Hypothalamus (tissue), 51 donors: ENCODE data around the gene IBTK.
"Not testable (repeated sequence)": the region's sequence is repeated elsewhere in the genome, so short reads cannot be mapped to it uniquely, and the experiment has no call there.

Experiments
- DNase-seq, 51 donors: peaks; one replicate each; lab custom pipeline; 2025; lab: John Stamatoyannopoulos, UW

The IBTK gene, protein sequence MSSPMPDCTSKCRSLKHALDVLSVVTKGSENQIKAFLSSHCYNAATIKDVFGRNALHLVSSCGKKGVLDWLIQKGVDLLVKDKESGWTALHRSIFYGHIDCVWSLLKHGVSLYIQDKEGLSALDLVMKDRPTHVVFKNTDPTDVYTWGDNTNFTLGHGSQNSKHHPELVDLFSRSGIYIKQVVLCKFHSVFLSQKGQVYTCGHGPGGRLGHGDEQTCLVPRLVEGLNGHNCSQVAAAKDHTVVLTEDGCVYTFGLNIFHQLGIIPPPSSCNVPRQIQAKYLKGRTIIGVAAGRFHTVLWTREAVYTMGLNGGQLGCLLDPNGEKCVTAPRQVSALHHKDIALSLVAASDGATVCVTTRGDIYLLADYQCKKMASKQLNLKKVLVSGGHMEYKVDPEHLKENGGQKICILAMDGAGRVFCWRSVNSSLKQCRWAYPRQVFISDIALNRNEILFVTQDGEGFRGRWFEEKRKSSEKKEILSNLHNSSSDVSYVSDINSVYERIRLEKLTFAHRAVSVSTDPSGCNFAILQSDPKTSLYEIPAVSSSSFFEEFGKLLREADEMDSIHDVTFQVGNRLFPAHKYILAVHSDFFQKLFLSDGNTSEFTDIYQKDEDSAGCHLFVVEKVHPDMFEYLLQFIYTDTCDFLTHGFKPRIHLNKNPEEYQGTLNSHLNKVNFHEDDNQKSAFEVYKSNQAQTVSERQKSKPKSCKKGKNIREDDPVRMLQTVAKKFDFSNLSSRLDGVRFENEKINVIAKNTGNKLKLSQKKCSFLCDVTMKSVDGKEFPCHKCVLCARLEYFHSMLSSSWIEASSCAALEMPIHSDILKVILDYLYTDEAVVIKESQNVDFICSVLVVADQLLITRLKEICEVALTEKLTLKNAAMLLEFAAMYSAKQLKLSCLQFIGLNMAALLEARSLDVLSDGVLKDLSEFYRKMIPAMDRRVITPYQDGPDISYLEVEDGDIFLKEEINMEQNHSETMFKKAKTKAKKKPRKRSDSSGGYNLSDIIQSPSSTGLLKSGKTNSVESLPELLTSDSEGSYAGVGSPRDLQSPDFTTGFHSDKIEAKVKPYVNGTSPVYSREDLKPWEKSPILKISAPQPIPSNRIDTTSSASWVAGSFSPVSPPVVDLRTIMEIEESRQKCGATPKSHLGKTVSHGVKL (N-terminal part only)

DNA sequence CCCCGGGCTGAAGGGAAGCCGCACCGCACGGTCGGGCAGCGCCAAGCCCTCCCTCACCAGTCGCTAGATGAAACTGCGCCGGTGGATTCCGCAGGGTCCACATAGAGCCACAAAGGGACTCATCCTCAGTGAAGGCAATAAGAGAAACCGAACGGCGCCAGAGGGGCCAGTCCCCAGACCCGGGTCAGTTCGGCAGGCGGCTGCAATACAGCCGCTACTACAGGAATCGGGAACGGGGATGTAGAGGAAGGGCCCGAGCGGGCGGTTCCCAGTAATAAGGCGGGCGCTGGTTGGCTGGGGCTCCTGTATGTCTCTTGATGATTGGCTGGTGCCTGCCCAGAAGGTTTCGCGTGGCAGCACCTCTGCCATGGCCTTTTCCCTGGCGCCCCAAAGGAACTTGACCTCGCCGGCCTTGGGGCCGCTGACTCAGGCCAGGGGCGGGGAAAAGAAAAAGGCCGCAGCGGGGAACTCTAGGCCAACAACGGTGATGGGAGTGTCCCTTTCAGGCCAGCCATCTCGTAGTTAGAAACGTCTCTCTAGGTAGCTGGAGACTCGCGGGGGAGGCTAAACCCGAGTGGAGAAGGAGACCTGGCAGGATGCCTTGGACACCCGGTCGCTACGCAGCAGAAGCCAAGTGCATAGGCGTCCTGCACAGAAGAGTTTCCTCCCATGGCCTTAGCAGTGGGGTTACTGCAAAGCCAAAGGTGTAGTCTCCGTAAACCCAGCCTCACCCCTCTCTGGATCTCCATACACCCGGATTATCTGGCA, at the start of gene IBTK:
Gene IBTK (minus strand): TSS at position 240 of the 768 bp plus-strand sequence. CDS start 7,258 bp downstream, outside the sequence.
- peak; percentile 71 to 97 (median 92) for DNase-seq

DNA sequence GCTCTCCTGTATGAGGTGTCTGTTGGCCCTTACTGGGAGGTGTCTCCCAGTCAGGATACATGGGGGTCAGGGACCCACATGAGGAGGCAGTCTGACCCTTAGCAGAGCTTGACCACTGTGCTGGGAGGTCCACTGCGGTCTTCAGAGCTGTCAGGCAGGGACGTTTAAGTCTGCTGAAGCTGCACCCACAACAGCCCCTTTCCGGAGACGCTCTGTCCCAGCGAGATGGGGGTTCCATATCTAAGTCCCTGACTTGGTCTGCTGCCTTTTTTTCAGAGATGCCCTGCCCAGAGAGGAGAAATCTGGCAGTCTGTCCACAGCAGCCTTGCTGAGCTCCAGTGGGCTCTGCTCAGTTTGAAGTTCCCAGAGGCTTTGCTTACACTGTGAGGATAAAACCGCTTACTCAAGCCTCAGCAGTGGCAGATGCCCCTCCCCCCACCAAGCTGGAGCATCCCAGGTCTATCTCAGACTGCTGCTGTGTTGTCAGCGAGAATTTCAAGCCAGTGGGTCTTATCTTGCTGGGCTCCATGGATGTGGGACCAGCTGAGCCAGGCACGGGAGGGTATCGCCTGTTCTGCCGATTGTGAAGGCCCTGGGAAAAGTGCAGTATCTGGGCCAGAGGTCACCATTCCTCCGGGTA, 36.3 kb upstream of the IBTK start:
- no peak for DNase-seq

DNA sequence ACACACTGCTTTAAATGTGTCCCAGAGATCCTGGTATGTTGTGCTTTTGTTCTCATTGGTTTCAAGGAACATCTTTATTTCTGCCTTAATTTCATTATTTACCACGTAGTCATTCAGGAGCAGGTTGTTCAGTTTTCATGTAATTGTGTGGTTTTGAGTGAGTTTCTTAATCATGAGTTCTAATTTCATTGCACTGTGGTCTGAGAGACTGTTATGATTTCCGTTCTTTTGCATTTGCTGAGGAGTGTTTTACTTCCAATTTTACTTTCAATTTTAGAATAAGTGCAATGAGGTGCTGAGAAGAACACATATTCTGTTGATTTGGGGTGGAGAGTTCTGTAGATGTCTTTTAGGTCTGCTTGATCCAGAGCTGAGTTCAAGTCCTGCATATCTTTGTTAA, 34.0 kb upstream of the IBTK start:
- not testable (repeated sequence) for DNase-seq

DNA sequence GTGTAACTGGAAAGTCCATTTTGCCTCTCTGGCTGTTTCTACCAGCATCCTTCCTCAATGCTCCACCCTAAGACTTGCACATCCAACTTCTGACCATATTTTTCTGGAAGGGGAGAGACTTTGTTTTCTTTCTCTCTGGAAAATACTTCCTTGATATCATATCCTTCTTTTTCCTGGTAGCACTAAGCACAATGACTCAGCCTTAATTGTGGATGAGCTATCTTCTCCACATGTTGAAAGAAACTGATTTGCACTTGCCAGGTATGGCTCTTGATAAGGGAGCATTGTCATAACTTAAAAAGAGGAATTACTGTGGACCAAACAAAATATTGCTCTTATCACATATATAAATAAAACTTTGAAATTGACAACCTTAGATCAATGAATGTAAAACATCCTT, 30.1 kb upstream of the IBTK start:
- DNase-seq, result no peak

DNA sequence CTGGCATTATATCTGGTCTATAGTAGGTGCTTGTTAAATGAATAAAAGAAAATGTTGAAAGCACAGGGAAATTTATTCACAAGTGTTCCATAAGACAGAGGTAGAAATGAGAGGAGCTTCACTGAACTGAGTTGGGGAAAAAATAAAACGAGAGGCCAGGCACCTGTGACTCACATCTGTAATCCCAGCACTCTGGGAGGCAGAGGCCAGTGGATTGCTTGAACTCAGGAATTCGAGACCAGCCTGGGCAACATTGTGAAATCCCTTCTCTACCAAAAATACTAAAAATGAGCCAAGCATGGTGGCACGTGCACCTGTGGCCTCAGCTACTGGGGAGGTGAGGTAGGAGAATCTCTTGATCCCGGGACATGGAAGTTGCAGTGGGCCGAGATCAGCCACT, 28.1 kb upstream of the IBTK start:
- DNase-seq, result no peak

DNA sequence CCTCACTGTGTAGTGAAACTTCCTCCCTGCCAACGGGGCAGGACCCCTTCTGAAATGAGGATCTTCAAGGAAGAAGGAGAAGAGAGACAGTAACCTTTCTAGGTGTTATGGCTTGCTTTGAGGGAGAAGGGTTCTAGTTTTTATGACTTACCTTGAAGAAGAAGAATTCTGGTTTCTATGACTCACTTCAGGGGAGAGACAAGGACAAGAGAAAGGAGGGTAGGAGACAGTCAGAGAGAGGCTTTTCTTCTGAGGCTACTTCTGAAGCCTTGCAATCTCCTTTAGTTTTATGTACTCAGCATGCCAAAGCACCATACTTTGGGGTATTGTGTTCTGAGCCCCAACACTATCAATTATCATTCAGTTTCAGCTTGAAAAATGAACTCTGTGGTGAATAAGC, 25.8 kb upstream of the IBTK start:
- DNase-seq, result no peak

DNA sequence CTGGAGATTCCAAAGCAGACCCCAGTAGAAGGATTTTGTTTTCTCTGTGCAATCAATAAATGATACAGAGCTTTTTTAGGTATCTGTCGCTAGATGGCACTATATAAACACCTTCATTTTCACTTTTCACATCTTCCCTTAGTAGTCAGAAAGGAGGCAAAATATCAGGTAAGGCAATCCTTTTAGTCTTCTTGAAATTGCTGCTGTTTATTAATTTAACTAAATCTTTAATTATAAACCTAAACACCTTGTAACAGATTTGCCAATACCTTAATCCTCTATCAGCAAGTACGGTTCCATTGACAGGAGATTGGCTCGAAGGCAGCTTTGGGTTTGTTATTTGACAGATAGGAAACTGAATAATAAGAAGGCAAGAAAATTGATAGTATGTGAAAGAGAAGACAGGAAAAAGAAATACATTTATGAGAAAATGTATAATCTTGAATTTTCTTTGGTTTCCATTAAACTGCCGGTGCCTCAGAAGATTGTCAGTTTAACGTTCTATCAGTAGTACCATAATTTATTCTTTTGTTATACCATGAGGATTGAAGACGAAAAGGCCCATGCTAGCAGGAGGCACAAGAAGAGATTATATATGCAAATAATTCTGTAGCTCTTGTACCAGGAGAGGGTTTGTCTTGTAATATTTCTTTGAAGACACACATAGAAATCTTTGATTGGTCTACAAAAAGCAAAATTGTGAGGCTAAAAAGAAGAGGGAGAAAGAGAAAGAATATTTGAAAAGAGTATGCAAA, 23.5 kb upstream of the IBTK start:
- DNase-seq, result peak in 1 of 51 donors; percentile 25

DNA sequence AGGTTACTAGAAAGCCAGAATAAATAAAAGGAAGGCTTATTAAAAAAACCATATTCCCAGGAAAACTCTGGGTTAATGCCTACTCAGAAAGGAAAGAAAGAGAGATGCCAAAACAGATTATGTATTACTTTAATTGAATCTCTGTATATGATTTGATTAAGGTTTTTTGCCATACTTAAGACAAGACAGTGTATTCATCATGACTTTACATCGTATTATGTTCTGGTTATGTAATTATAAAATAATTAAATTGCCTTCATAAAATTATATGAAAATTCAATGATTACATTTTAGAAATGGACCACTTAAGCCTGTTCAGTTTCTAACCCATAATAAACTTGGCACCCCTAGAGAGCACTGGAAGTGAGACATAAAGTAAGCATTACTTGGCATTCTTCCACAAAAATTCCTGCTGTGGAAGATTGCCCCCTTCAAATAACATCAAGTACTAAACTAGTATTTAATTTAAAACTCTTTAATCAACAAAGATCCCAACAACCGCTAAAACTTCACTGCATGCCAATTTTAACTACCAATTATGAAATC, 20.8 kb upstream of the IBTK start:
- DNase-seq, result no peak

DNA sequence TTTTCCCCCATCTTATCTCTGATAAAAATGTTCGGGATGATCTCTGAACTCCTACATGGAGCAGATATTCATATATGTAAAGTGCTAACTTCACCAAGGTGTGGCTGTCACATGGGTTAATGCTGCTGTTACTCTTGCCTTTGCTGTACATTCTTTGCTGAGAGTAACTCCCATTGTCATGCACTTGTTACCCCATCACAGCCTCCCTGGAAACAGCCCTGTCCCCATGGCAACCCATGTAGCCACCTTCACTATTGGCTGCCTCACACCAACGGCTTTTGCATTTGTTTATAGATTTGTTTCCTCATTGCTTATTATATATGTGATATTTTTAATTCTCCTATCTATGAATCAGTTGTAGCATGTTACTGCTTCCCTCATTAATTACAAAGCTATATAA, 17.3 kb upstream of the IBTK start:
- peak in 1 of 51 donors; percentile 7 for DNase-seq

DNA sequence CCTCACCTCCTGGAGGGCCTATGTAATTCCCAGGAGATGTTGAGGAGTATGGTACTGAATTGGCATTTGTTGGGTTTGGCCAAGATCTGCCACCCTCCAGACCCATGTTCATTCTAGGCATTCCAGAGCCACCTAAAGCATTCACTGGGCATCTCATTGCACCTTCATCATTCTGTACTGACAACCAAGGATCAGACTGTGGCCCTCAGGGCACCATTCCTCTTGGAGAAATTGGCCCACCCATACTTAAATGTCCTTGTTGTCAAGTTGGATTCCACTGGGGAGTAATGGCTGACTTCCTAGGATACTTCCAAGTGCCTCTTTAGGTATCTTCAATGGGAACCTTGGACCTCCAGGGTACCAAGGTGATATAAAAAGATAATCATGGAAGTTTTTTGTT, 16.8 kb upstream of the IBTK start:
- DNase-seq, result no peak

DNA sequence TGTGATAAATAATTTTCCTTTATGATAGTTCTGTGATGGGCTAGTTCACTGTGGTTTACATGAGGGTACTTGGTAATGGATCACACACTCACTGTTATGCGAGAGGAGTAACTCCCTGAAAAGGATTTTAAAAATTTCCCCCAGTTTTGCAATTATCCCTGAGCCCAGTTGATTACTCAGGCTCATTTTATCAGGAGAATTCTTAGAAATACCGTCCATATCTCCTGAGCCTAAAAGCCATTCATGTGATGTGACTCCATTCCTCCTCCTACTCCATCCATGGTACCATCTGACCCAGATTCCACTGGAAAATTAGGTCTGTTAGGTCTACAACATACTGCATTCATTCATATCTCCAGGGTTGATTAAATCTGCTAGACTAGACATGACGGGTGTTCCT, 16.4 kb upstream of the IBTK start:
- no peak for DNase-seq

DNA sequence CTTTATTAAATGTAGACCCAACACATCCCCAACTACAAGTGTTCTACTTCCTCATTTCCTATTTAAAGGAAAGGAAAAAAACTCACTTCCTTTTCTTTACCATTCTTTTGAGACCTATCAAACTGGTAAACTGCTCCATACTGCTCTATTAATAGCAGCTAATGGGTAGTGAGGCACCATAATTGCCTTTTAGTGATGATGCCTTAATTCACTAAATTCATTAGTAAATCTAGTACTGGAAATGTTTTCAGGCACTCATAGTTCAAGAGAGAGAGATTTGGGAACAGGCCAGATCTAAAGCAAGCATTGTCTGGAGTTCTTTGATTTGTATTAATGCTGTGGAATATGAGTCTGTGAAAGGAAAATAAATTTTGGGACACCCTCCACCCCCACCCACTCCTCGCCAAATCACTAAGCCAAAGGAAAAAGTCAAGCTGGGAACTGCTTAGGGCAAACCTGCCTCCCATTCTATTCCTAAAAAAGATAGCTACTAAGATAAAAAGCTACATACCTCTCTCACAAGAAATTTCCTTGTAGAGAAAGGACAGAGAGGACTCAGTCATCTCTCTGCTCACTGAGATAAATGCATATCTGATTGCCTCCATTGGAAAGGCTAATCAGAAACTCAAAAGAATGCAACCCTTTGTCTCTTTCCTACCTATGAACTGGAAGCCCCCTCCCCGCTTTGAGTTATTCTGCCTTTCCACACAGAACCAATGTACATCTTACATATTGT, 13.6 kb upstream of the IBTK start:
- DNase-seq, result peak in 1 of 51 donors; percentile 11

DNA sequence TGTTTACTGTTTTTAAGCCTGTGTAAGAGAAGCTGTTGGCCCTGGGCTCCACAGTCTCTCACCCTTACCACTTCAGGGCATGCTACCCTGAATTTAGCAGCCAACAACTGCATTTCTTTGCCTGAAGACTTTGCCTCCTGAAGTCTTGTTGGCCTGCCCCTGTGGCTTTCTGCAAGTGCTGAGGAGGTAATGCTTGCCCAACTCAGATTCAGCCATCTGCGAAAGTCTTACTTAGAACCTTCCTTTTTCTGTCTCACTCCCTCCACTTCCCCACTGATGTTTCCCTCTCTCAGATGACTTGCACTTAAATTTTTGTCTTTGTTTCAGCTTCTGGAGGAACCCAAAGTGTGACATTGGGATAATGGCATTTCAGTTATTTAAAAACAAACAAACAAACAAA, 11.8 kb upstream of the IBTK start:
- no peak for DNase-seq

DNA sequence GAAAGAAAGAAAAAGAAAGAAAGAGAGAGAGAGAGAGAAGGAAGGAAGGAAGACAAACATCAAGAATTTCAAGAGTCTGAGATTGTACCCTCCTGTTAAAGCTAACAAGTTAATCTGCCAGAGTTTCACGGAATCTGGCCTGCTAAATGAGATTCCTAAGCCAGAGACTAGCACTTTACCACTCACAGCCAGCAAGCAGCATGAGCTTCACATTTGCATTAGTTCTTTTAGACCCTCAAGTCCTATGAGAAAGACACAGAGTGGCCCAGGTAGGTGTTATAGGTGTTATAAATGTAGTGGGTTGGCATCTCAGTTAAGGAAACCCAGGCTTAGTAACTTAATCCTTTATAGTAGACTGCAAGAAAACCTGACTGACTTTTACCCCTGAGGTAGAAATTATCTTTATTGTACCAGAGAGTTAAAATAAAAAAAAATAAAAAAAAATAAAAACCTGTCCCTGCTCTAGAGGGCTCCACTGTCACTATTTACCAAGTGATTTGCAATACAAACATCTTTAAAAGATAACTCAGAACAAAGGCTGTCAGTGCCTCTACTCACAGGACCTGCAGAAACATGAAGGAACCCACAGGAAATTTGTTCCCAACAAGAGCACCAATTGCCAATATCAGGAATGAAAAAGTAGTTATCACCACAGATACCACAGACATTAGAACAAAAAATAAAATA, 9.7 kb upstream of the IBTK start:
- DNase-seq, result no peak

DNA sequence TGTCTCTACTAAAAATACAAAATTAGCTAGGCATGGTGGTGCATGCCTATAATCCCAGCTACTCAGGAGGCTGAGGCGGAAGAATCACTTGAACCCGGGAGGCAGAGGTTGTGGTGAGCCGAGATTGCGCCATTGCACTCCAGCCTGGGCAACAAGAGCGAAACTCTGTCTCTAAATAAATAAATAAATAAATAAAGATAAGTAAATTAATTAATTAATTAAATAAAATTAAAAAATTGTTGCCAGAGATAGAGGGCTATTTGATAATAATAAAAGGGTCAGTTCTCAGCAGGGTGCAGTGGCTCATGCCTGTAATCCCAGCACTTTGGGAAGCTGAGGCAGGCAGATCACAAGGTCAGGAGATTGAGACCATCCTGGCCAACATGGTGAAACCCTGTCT, 7.2 kb upstream of the IBTK start:
- DNase-seq, result not testable (repeated sequence)

DNA sequence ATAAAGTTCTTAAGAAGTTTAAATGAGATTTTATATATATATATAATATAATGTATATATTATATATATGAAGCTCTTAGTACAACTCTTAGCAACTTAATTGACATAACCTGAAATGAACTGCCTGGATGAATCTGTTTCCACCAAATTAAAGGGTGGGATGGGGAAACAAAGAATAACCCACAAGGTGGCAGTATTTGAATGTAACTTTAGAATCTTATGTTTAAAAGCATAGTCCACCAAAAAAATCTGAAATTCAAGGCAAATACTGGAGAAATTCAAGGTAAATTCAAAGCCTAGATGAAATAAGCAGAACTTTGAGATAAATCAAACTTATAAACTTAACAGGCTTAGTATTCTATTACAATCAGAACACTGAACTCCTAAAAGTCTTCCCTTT, 4.4 kb upstream of the IBTK start:
- peak in 1 of 51 donors; percentile 13 for DNase-seq
